Spinal cord (tissue), 10 donors: ENCODE measurements around the gene TRIM24. TPM values are rescaled to one million over a fixed set of nuclear protein-coding genes. Genes with fewer than 3 reads are reported as not detected.
"Not testable (repeated sequence)": the region's sequence is repeated elsewhere in the genome, so short reads cannot be mapped to it uniquely, and the experiment has no call there.

Experiments
- DNase-seq, 6 donors: peaks; one replicate each; pipeline versions ENCODE4 v3.0.0 to v3.0.0-alpha.2; 2013 to 2015; ENCODE audit warnings: low spot score in 6 of 6, low read depth in 4 of 6
- H3K27ac ChIP-seq: one replicate; pipeline ENCODE4 v1.5.1; 2013; ENCODE audit warnings: low read depth, low read length, control low read depth
- H3K27me3 ChIP-seq: one replicate; pipeline ENCODE4 v1.6.1; 2013; ENCODE audit warnings: low read length; ENCODE audit not compliant: control insufficient read depth, insufficient read depth
- H3K36me3 ChIP-seq: one replicate; pipeline ENCODE4 v1.6.1; 2013; ENCODE audit warnings: low read length; ENCODE audit not compliant: control insufficient read depth, insufficient read depth
- H3K4me1 ChIP-seq: one replicate; pipeline ENCODE4 v1.6.1; 2013; ENCODE audit warnings: low read length; ENCODE audit not compliant: control insufficient read depth, insufficient read depth
- H3K4me3 ChIP-seq: one replicate; pipeline ENCODE4 v1.5.1; 2013; ENCODE audit warnings: low read depth, low read length, control low read depth
- H3K9me3 ChIP-seq: one replicate; pipeline ENCODE4 v1.6.1; 2013; ENCODE audit warnings: low read length; ENCODE audit not compliant: control insufficient read depth, insufficient read depth
- whole genome bisulfite sequencing: methylation state at CpG from one replicate; pipeline ENCODE4 v1.1.5; 2013; ENCODE audit warnings: missing lambda C conversion rate; ENCODE audit not compliant: insufficient coverage; 5-methylcytosine and 5-hydroxymethylcytosine counted together
- long read RNA-seq, 4 donors: transcript quantifications; one replicate each; lab custom pipeline, GENCODE V29; 2026
- polyA plus RNA-seq, 2 donors: library from polyadenylated mRNA; unstranded; fragments of 120-200 nt; gene quantifications; one replicate each; pipeline ENCODE4 v1.2.1, GENCODE V29; 2013; ENCODE audit not compliant: insufficient read length in 2 of 2
- total RNA-seq, 2 donors: library from RNA; depleted of rRNA in 1 of 2; stranded (reverse); fragments of 120-200 nt in 1 of 2; fragments of >200 nt in 1 of 2; gene quantifications; one replicate each; pipeline versions ENCODE4 v1.2.3 to v1.2.4, GENCODE V29; 2013 to 2014
- donor health status: healthy.

TRIM24 gene
- total RNA-seq (10 to 100 TPM; 25.4 to 26.0 TPM), polyA plus RNA-seq (10 to 100 TPM; 39.6 to 53.4 TPM)
- long read RNA-seq, donor 1, full-length matches to known transcripts, result 8 of 18 reads
- long read RNA-seq, donor 1, partial matches to known transcripts, result 10 of 18 reads
- long read RNA-seq, donor 1, other reads (novel, unspliced or antisense), result 0 of 18 reads
- long read RNA-seq, donor 2, partial matches to known transcripts, result 7 of 8 reads
- long read RNA-seq, donor 2, other reads (novel, unspliced or antisense), result 0 of 8 reads
- long read RNA-seq, donor 3, partial matches to known transcripts, result 16 of 17 reads
- long read RNA-seq, donor 3, other reads (novel, unspliced or antisense), result 0 of 17 reads
- long read RNA-seq, donor 4, full-length matches to known transcripts, result 4 of 10 reads
- long read RNA-seq, donor 4, partial matches to known transcripts, result 6 of 10 reads
- long read RNA-seq, donor 4, other reads (novel, unspliced or antisense), result 0 of 10 reads

- H3K27me3 ChIP-seq, result no peaks in the 10 kb centered on the region
- DNase-seq, result no peak
- WGBS, result 0% methylated on average over 55 of the region's 59 CpGs
Measured at GRCh38 chr7:138460176-138460648, at the start of gene TRIM24. Gene TRIM24 (plus strand): TSS chr7:138460259. CDS start chr7:138460549, 290 bp downstream.

DNA sequence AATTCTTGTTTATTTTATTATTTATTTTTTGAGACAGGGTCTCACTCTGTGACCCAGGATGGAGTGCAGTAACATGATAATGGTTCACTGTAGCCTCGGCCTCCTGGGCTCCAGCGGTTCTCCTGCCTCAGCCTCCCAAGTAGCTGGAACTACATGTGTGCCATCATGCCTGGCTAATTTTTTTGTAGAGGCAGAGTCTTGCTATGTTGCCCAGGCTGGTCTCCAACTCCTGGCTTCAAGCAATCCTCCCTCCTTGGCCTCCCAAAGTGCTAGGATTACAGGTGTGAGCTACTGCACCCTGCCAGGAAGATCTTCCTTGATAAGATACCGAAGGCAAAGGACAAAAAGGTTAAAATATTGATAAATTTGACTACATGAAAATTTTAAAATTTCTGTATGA, 48.0 kb upstream of the TRIM24 start:
- not testable (repeated sequence) for H3K4me3 ChIP-seq, DNase-seq, H3K27me3 ChIP-seq, H3K9me3 ChIP-seq, H3K27ac ChIP-seq, H3K4me1 ChIP-seq, H3K36me3 ChIP-seq
- WGBS, result 100% methylated on average over 2 of the region's 3 CpGs

More at GRCh38 chr7:138460176-138460648, at the start of gene TRIM24:
- Histone ChIP-seq H3K36me3 (no peaks in the 10 kb centered on the region), H3K27ac (peak within 1 kb of the TSS; percentile 89), H3K4me1 (peaks cover 6% of the 10 kb centered on the region), H3K4me3 (peak within 1 kb of the TSS; percentile 88), H3K9me3 (no peaks in the 10 kb centered on the region)

DNA sequence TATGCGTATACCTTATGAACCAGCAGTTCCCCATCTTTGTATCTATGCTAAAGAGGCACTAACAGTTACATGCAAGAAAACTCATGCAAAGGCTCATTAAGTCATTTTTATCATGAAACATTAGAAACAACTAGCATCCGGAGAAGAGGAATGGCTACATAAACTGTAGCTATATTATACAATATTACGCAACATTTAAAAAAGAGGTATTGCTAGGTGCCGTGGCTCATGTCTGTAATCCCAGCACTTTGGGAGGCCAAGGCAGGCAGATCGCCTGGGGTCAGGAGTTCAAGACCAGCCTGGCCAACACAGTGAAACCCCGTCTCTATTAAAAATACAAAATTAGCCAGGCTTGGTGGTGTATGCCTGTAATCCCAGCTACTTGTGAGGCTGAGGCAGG, 47.1 kb upstream of the TRIM24 start:
- not testable (repeated sequence) for H3K36me3 ChIP-seq, H3K27ac ChIP-seq, H3K4me3 ChIP-seq, DNase-seq, H3K9me3 ChIP-seq, H3K4me1 ChIP-seq, H3K27me3 ChIP-seq
- WGBS, result 60% methylated on average over 1 of the region's 6 CpGs

DNA sequence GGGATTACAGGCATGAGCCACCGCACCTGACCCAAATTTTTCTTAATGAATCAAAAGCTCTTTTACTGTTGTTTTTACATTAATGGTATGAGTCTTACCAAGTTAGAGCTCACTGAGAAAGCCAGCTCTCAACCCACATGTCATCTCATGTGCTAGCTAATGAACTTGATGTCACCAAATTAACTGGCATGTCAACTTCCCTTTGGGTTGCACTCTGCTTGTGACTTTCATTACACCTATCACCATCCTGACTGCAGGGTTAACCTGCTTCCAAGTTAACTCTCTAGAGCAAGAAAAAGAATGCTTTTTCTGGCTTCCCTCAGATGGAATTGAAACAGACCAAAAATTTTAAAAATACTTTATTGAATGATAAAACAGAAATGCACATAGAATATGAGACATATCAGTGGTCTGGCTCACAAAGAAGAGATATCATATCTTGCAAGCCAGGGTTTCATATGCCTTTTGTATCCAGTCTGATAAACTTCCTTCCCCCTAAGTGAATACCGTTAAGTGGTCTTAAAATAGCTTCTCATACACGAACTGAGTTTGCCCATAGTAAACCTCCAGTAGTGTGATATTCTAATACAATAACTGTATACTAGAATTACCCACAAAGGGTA, 42.9 kb upstream of the TRIM24 start:
- Histone ChIP-seq H3K4me3 (no peak overlapping the region), H3K4me1 (no peaks in the 10 kb centered on the region), H3K27me3 (no peaks in the 10 kb centered on the region), H3K27ac (no peak overlapping the region), H3K36me3 (no peaks in the 10 kb centered on the region), H3K9me3 (no peaks in the 10 kb centered on the region)
- no CpG with 5 or more reads among the region's 3 CpGs for WGBS
- no peak for DNase-seq

DNA sequence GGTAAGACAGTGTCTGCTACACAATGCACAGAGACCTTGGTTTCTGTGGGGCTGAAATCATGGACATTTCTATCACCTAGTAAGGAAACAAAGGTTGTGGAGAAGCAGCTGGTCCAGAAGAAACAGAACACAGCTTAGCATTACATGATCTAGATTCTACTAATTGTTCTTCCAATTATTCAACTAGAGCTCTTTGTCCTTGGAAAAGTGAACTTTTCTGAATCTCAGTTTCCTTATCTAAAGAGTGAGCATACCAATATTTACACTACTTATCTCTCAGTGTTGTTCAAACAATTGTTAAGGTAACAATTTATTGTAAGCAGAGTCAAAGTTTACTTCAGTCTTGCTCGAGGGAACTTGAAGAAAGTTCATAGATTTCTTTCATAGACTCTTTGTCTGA, 42.3 kb upstream of the TRIM24 start:
- Histone ChIP-seq H3K4me1 (no peaks in the 10 kb centered on the region), H3K27ac (no peak overlapping the region), H3K9me3 (no peaks in the 10 kb centered on the region), H3K4me3 (no peak overlapping the region), H3K27me3 (no peaks in the 10 kb centered on the region), H3K36me3 (no peaks in the 10 kb centered on the region)
- 20% methylated on average over 1 of the region's 1 CpG for WGBS
- no peak for DNase-seq

GRCh38 chr7:138418403-138418802, 41.7 kb upstream of the TRIM24 start:
- H3K4me1 ChIP-seq, H3K9me3 ChIP-seq, H3K4me3 ChIP-seq, H3K36me3 ChIP-seq, DNase-seq, H3K27ac ChIP-seq, H3K27me3 ChIP-seq: not testable (repeated sequence)
- no CpG with 5 or more reads among the region's 1 CpG for WGBS

DNA sequence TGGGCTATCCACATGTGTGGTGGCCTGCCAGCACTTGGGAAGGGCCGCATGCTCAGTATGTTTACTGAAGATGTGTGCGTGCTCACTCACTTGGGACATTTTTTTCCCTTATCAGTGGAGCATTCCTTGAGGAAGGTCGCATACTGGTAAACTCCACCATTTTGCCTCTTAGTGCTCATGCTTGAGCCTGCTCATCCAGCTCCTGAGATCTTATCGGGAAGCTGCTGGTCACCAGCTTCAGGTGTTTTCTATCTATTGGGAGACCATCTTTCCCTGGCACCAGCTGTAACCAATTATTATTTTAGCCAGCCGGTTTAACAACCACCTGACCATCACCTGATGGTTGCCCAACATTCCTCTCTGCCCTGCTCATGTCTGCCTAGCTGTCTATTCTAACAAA, 35.0 kb upstream of the TRIM24 start:
- Histone ChIP-seq H3K27ac (no peak overlapping the region), H3K9me3 (peaks cover 3% of the 10 kb centered on the region), H3K4me3 (no peak overlapping the region), H3K4me1 (no peaks in the 10 kb centered on the region), H3K36me3 (no peaks in the 10 kb centered on the region), H3K27me3 (no peaks in the 10 kb centered on the region)
- 100% methylated on average over 5 of the region's 5 CpGs for WGBS
- no peak for DNase-seq

- 97% methylated on average over 4 of the region's 5 CpGs for WGBS
- H3K27me3 ChIP-seq, result no peaks in the 10 kb centered on the region
- no peaks in the 10 kb centered on the region for H3K36me3 ChIP-seq
- no peak overlapping the region for H3K4me3 ChIP-seq
- peaks cover 3% of the 10 kb centered on the region for H3K9me3 ChIP-seq
- no peak for DNase-seq
- H3K27ac ChIP-seq, result no peak overlapping the region
- H3K4me1 ChIP-seq, result no peaks in the 10 kb centered on the region
Measured at GRCh38 chr7:138429577-138430250, 30.3 kb upstream of the TRIM24 start.

DNA sequence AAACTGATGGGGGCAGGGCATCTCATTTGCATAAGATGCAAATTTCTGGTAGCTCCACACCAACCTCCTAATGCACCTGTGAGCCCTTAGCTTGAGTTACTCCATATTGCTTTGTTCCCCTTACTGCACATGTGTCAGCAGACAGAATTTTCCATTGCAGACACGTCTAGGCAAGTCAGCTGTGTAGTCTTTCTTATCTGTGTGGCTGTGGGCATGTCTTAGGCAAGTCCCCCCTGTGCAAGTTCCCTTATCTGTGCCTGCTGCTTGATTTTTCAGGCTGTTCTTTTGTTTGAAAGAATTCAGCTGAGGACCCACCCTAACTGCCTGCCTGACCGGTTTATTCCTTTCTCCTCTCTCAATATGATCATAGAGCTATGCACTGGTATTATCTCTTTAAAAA, 28.5 kb upstream of the TRIM24 start:
- DNase-seq, result no peak
- 100% methylated on average over 1 of the region's 2 CpGs for WGBS

More for the DNA sequence above, 28.5 kb upstream of the TRIM24 start:
- peaks cover 3% of the 10 kb centered on the region for H3K9me3 ChIP-seq
- H3K4me3 ChIP-seq, result no peak overlapping the region
- no peaks in the 10 kb centered on the region for H3K27me3 ChIP-seq
- H3K27ac ChIP-seq, result no peak overlapping the region
- H3K36me3 ChIP-seq, result no peaks in the 10 kb centered on the region
- no peaks in the 10 kb centered on the region for H3K4me1 ChIP-seq
